ENCODE measurements around the gene LGALS3.

Gene LGALS3

GRCh38 chr14:55190906-55191202, 61.8 kb downstream of the LGALS3 start (continued):
- no peak for TF ChIP-seq GLIS3 (CRISPR knock-in tag; IDR thresholded peaks at IDR 0.05)
- no peak for TF ChIP-seq ZFP3 (CRISPR knock-in tag; IDR thresholded peaks at IDR 0.05)

GRCh38 chr14:55191203-55192053, 62.4 kb downstream of the LGALS3 start, which contains the start of gene DLGAP5:
DLGAP5 (minus strand) TSS chr14:55191585; CDS start chr14:55189179, 2,406 bp downstream.
- TF ChIP-seq POU6F1 (CRISPR knock-in tag; IDR thresholded peaks at IDR 0.05; ENCODE audit: borderline replicate concordance, low read depth) (no peak), ISL1 (CRISPR knock-in tag; IDR thresholded peaks at IDR 0.05) (no peak), ZNF8 (CRISPR knock-in tag; IDR thresholded peaks at IDR 0.05) (no peak), PPARA (CRISPR knock-in tag; IDR thresholded peaks at IDR 0.05; ENCODE audit: borderline replicate concordance) (no peak)
- peak; percentile 98 for ATAC-seq

GRCh38 chr14:55192054-55192621, 63.1 kb downstream of the LGALS3 start:
- ATAC-seq, result no peak
- TF ChIP-seq BACH2 (CRISPR knock-in tag; IDR thresholded peaks at IDR 0.05; ENCODE audit: borderline replicate concordance), result no peak
- TF ChIP-seq RARB (CRISPR knock-in tag; IDR thresholded peaks at IDR 0.05), result no peak
- no peak for TF ChIP-seq SNAI2 (CRISPR knock-in tag; IDR thresholded peaks at IDR 0.05)
- TF ChIP-seq ESRRG (CRISPR knock-in tag; IDR thresholded peaks at IDR 0.05), result no peak
- no peak for TF ChIP-seq OSR1 (CRISPR knock-in tag; IDR thresholded peaks at IDR 0.05)
- no peak for TF ChIP-seq ARNTL (CRISPR knock-in tag; IDR thresholded peaks at IDR 0.05; ENCODE audit: borderline replicate concordance, low read depth)
- no peak for TF ChIP-seq CSRNP3 (CRISPR knock-in tag; IDR thresholded peaks at IDR 0.05)
- no peak for TF ChIP-seq PATZ1 (CRISPR knock-in tag; IDR thresholded peaks at IDR 0.05; ENCODE audit: borderline replicate concordance)
- no peak for TF ChIP-seq ZFP30 (CRISPR knock-in tag; IDR thresholded peaks at IDR 0.05)
- TF ChIP-seq ZNF8 (CRISPR knock-in tag; IDR thresholded peaks at IDR 0.05), result no peak
- TF ChIP-seq TOX (CRISPR knock-in tag; IDR thresholded peaks at IDR 0.05; ENCODE audit: borderline replicate concordance), result no peak
- no peak for TF ChIP-seq ZFP3 (CRISPR knock-in tag; IDR thresholded peaks at IDR 0.05)
- no peak for TF ChIP-seq ZNF565 (CRISPR knock-in tag; conservative IDR thresholded peaks at IDR 0.05; ENCODE audit: low read depth)
- no peak for TF ChIP-seq TCF4 (CRISPR knock-in tag; IDR thresholded peaks at IDR 0.05; ENCODE audit: borderline replicate concordance)
- TF ChIP-seq PPARA (CRISPR knock-in tag; IDR thresholded peaks at IDR 0.05; ENCODE audit: borderline replicate concordance), result no peak
- no peak for TF ChIP-seq ZC3H10 (CRISPR knock-in tag; IDR thresholded peaks at IDR 0.05)
- TF ChIP-seq ISL1 (CRISPR knock-in tag; IDR thresholded peaks at IDR 0.05), result no peak
- no peak for TF ChIP-seq CSDC2 (CRISPR knock-in tag; IDR thresholded peaks at IDR 0.05)
- no peak for TF ChIP-seq CREB5 (CRISPR knock-in tag; IDR thresholded peaks at IDR 0.05; ENCODE audit: low read depth)

GRCh38 chr14:55194656-55195355, 65.8 kb downstream of the LGALS3 start:
- ATAC-seq, result no peak

More at GRCh38 chr14:55194656-55195355, 65.8 kb downstream of the LGALS3 start:
- TF ChIP-seq CREB5 (CRISPR knock-in tag; IDR thresholded peaks at IDR 0.05; ENCODE audit: low read depth), result no peak
- no peak for TF ChIP-seq GLIS3 (CRISPR knock-in tag; IDR thresholded peaks at IDR 0.05)
